GM15510 (cell line): Measurements from ENCODE around the gene KLHL29.

Experiments used
- POLR2A ChIP-seq: IDR thresholded peaks from 3 replicates; pipeline ENCODE4 v1.6.1; 2011; ENCODE audit warnings: borderline replicate concordance; ENCODE audit not compliant: insufficient read length; ENCODE audit errors: extremely low read depth

Gene KLHL29

DNA sequence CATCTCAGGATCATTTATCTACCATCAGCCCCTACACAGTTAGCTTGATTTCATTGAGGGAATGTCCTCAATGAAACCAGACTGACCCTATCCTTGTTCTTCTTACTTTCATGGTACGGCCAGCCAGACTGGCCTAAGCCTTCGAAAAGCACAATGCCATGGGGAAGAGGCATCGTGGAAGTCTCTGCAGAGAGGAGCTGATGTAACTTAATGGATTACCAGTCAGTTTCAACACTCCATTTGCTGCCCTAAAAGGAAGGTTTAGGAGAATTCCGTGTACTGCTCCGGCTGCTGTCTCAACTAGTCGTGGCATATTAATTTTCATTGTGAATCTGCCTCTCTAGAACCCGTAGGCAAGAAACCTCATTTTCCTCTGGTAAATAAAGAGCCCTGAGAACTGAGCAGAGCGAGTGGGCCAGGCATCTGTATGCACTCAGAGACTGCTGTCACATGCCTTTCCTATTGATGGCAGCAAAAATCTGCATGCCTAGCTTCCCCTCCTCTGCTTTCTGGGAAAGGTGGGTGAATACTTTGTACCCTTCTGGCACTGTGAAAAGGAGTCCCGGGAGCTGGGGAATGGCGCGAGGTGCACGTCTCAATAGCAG, 184.9 kb downstream of the KLHL29 start:
- no peak for TF ChIP-seq POLR2A

DNA sequence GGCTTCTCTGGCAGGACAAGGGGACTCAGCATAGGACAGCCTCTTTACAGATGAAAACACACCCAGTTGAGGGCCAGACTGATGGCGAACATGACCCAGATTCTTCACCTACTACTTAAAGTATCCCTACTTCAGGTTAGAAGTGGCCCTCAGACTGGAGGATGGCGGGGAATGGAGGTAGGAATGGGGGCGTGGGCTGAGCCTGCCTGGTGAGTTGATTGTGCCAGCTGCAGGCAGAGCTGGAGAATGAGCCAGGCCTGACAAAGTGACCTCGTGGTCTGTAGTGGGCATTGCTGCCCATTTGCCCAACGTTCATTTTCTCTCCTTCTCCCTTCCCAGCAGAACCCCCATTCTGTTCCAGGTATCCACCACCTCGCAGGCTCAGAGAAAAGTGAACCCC, 186.1 kb downstream of the KLHL29 start:
- no peak for TF ChIP-seq POLR2A

DNA sequence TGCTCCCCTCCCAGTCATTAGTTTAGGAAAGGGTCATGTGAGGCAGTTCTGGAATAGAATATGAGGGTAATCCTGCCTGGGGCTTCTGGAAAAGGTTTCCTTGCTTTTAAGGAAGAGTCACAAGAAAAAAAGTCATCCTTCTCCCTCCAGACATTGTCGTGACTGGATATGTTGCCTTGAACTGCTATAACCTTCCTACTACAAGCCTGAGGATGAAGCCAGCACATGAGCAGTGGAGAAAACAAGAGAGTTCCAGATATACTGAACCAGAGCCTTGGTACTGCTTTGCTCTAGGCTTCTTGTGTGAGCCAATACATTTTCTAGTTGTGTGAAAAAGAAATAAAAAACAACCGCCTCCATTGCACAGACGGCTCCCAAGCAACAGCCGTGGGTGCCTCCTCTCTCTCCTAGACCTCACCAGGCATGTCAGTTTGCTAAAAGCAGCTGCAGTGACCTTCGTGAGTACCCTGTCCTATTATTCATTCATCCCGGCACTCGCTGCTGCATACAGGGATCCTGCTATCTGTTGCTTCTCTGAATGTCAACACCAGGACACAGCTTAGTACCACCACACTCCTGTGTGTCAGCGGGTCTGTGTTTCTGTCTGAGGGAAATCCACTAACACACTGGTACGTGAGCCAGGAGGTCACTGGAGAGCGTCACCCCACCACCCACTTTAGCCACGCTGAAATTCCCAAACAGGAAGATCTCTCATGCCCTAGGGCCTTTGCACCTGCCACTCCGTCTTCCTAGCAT, 186.7 kb downstream of the KLHL29 start:
- TF ChIP-seq POLR2A: no peak

DNA sequence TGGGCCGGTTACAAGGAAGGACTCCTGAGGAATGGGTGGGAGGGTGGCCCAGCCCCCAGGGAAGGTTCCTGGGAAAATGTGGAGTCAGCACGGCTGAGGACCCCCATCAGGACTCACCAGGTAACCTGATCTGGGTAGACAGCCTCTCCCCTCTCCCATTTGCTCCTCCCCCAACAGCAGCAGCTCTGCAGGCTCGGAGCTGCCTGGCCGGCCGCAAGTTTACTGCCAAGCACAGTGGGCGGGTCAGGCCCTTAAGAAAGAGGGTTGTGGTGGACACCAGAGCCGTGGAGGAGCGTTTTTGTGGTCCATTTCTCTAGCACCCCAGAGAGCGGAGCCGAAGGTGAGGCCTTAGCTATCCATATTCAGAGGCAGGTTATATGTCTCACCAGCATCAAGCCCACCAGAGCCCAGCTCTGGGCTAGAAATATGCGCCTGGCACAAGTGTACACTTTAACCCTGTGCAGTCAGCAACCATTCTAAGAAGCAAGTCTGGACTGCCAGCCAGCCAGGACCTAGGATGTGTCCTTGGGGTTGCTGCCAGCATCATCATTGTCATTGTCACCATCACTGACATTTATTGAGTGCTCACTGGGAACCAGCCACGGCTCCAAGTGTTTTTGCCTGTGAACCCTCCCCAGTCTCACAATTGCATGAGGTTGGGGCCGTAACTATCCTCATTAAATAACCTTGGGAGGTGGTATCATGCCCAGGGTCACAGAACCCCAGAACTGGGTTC, 190.1 kb downstream of the KLHL29 start:
- no peak for TF ChIP-seq POLR2A

DNA sequence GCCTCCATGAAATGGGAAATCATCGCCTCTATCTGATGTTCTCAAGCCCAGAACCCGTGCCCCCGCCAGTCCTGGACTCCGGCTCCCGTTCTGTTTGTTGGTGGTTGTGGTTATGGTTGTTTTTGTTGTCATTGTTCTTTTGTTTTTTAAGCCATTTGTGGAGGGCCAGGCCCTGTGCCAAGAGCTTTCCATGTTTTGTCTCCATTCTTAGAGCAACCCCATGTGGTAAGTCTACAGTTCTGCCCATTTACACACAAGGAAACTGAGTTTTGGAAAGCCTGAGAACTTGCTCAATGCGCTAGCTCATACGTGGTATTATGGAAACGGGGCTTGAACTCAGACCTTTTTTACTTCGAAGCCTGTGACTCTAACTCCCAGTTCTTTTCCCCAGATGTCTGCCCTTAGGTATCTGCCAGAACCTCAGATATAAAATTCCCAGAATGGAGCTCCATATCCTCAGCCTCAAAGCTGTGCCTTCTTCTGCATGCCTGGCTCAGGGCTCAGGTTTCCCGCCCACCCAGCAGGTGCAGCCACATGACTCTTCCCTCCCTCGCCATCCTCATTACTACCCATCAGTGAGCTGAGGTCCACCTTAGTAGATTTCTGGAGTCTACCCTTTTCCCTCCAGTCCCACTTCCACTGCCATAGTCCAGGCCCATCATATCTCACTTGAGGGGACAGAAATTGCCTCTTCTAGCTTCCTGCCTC, 194.1 kb downstream of the KLHL29 start:
- TF ChIP-seq POLR2A: no peak

DNA sequence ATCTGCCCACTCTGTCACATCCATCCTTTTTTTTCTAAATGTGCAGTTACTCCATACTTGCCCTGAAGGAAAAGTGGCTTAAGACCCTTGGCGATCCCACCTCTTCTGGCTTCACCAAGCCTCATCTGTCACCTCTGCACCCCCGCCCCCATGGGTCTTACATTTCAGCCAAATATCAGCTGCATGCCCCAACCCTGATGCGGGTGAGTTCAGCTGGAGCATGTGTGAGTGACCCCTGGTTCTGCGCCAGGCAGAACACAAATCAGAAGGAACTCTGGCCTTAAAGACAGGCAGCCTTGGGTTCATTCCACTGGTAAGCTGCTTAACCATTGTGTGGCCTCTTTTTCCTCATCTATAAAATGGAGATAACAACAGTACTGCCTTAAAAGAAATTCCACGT, 194.7 kb downstream of the KLHL29 start:
- TF ChIP-seq POLR2A: no peak

DNA sequence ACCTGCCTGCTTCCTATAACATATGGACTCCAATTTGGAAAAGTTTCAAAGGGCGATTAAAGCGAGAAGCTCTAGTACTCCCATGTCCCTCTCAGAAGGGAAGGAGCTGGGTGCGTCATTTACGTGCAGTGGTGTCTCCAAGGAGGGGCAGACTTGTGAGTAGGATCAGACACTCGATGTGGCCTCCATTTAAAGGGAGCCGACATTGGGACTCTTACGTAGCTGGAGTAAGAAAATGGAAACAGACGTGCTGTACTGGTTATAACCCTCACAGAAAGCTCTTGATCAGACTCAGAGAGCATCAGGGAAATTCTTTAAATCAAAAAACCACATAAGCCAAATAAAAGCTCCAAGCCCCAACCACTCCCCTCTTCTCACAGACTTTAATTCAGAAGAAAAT, 198.5 kb downstream of the KLHL29 start:
- TF ChIP-seq POLR2A: no peak

DNA sequence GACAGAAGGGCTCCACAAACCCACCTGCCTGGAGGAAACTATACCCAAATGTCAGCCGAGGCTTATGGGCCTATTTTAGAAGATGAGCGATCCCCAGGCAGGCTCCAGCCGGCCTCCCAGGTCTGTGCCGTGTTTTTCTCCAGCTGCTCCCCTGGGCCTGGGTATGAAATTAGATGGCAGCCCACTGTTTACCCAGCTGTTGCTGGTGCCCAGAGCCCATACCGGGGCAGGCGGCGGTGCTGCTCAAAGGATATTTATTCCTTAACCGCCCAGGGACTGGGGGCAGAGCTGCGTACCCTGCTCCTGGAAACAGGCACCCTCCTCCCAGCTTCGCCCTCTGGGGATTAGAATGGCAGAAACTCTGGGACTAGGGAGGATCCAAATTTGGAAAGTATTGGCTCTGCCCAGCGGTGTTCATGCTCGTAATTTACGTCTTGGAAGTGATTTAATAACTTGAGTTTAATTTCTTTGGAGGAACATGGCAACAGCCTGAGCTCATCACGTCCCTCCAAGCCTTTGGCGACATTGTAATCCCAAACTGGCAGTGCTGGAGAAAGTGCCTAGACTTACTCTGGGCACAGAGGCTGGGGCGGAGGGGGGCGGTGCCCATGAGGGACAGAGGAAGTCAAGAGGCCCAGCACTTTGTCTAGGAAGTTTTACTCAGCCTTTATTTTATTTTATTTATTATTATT, 199.2 kb downstream of the KLHL29 start:
- TF ChIP-seq POLR2A: no peak

DNA sequence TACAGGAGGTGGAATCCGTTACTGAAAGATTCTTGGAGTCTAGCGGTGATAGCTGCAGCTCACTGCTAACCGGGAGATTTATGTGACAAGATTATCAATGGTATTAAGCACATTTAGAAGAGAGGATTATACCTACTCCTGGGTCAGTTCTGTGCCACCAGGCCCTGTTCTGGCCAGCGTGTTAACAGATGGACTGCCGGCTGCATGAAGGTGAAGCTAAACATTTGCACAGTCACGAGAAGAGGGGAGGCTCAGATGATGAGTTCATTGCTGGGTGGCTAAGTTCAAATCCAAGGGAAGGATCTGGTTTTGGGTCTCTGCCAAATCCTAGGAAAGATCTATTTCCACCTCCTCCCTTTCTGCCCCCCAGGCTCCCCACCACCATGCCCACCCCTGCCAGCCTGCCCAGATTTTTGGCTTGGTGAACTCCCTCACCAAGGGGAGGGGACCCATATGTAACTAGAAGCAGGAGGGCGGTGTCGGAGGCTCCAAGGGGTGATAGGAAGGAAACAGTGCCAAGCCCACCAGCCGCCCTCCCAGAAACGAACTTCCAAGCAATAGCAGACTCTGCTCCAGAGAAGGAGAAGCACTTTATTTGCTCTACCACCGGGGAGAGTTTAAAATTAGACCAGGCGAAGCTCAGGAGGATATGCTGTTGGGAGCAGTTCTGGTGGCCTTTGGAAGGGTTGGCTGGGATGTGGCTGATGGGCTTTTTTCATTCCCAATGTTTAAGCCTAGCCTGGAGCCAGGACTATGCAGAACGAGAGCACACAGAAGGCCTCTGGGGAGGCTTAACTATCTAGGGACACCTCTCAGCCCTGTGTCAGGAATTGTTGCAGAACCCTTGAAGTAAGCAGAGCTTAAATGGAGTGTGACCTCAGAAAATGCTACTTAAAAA, 200.5 kb downstream of the KLHL29 start:
- TF ChIP-seq POLR2A: no peak

DNA sequence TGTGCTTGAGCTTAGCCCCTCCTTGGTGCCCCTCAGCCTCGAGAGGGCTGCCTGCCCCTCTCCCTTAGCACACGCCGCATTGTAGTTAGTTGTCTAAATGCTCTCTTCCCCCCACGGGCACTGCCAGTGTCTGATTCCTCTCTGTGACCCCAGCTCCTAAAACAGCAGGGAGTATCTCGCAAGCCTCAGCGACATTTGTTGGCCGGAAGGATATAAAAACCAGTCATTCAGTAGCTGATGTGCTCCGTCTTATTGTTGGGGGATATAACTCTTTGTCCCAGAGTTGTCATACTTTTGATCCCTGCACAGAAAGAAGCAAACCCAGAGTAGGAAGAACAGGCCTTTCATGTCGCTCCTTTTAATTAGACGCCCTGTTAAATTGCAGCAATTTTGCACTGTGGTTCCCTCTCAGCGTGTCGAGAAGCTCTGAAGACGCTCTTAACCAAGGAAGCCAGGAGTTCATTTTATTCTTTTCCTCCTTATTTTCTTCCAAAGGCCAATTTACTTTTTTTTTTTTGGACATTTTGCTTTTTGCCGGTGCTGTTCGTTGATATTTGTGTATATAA, 201.8 kb downstream of the KLHL29 start:
- no peak for TF ChIP-seq POLR2A

DNA sequence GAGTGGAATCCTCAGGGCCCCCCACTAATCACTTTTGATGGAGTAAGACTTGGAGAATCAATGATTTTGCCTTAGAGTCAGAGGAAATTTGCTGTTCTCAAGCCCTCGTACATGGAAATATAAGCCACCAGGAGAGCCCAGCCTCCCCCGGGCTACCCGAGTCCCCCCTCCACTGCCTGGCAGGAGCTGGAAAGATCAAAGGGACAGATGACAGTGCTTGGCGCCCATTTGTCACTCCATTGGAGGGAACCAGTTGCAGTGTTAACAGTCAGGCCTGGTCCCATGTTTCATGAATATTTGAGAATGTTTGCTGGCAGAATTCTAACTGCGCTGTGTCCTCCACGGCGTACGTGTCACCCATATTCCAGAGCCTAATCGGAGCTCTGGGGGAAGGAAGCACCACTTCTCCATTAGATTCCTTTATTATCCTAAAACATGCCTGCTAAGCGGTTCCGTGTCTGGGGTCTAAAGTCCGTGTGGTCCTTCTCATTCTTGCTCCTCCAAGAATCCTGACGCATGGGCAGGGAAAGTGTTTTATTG, 202.4 kb downstream of the KLHL29 start:
- no peak for TF ChIP-seq POLR2A

DNA sequence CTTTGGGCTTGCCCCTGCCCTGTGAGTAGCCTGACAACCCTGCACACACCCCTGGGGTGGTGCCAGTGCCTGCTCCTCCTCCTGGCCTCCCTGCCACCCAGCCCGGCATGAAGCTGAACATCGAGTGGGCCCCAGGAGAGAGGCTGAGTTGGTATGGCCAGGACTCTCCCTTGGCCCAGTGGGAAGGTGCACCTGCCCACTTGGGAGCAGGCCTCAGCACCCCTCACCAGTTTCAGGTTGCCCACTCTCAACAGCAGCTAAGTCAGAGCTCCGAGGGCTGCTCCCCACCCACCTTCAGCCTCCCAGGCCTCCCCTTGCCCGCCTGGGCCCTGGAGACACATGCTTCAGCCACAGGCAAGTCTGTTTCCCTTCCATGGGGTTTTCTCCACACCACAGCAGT, 203.1 kb downstream of the KLHL29 start:
- no peak for TF ChIP-seq POLR2A

DNA sequence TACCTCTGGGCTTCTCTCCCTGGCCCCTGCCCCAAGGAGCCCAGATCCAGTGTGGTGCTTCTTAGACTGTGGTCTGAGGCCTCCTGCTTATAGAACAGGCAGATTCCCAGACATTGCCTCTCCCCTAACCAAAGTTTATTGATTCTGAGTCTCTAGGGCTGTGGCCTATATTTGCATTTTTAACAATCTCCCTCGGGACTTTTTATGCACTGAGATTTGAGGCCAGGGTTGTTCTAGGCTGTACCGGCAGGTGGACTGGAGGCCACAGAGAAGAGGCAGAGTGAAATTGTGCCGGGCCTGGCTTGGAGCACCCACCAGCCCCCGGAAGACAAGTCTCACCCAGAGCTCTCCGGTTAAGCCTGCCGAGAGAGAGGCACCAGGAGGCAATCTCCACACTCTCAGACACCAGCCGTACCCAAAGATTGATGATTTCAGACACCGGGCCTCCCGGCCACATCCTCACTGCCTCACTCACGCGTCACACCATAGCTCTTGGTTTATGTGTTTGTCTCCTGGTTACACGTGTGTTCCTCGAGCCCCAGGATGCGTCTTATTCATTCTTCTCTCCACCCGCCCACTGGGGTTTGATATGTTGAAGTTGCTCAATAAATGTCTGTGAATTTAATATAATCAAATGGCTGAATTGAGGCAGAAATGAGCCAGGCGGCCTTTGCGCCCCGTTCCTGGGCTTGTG, 203.7 kb downstream of the KLHL29 start:
- no peak for TF ChIP-seq POLR2A

DNA sequence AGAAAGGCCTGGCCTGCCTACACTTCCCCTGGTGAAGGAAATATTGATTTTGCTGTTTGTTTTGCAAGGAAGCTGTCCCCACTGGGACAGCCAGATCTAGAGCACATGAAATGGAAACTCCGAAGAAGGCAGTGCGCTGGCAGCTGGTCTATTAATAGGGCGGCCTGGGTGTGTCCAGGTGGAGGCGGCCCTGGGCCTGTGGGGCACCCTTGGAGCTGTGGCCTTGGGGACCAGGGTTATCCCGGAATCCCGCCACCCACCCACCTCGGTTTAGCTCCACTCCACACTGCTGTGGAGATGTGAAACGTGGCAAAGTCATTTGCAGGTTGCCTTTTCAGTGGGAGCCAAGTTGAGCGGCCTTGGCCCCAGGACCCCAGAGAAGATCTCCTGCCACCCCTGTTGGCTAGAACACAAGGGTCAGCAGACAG, 204.3 kb downstream of the KLHL29 start:
- TF ChIP-seq POLR2A: no peak
